ENCODE results near the gene UPK1B.

GRCh38 chr3:119177321-119177720 is 3.9 kb downstream of the UPK1B start:
- TF ChIP-seq, protein P1, sequence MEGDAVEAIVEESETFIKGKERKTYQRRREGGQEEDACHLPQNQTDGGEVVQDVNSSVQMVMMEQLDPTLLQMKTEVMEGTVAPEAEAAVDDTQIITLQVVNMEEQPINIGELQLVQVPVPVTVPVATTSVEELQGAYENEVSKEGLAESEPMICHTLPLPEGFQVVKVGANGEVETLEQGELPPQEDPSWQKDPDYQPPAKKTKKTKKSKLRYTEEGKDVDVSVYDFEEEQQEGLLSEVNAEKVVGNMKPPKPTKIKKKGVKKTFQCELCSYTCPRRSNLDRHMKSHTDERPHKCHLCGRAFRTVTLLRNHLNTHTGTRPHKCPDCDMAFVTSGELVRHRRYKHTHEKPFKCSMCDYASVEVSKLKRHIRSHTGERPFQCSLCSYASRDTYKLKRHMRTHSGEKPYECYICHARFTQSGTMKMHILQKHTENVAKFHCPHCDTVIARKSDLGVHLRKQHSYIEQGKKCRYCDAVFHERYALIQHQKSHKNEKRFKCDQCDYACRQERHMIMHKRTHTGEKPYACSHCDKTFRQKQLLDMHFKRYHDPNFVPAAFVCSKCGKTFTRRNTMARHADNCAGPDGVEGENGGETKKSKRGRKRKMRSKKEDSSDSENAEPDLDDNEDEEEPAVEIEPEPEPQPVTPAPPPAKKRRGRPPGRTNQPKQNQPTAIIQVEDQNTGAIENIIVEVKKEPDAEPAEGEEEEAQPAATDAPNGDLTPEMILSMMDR (IDR thresholded peaks at IDR 0.05): no peak
- TF ChIP-seq, protein P2, sequence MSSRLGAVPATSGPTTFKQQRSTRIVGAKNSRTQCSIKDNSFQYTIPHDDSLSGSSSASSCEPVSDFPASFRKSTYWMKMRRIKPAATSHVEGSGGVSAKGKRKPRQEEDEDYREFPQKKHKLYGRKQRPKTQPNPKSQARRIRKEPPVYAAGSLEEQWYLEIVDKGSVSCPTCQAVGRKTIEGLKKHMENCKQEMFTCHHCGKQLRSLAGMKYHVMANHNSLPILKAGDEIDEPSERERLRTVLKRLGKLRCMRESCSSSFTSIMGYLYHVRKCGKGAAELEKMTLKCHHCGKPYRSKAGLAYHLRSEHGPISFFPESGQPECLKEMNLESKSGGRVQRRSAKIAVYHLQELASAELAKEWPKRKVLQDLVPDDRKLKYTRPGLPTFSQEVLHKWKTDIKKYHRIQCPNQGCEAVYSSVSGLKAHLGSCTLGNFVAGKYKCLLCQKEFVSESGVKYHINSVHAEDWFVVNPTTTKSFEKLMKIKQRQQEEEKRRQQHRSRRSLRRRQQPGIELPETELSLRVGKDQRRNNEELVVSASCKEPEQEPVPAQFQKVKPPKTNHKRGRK (CRISPR knock-in tag; IDR thresholded peaks at IDR 0.05; ENCODE audit: borderline replicate concordance): no peak
- TF ChIP-seq, protein P3, sequence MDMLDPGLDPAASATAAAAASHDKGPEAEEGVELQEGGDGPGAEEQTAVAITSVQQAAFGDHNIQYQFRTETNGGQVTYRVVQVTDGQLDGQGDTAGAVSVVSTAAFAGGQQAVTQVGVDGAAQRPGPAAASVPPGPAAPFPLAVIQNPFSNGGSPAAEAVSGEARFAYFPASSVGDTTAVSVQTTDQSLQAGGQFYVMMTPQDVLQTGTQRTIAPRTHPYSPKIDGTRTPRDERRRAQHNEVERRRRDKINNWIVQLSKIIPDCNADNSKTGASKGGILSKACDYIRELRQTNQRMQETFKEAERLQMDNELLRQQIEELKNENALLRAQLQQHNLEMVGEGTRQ (CRISPR knock-in tag; IDR thresholded peaks at IDR 0.05): no peak
- TF ChIP-seq ZNF138 (CRISPR knock-in tag; conservative IDR thresholded peaks at IDR 0.05) (no peak), TEAD4 (CRISPR knock-in tag; IDR thresholded peaks at IDR 0.05) (no peak), HMGXB4 (CRISPR knock-in tag; IDR thresholded peaks at IDR 0.05) (no peak), FOXP4 (CRISPR knock-in tag; IDR thresholded peaks at IDR 0.05) (no peak)
- TF ChIP-seq, protein P4, sequence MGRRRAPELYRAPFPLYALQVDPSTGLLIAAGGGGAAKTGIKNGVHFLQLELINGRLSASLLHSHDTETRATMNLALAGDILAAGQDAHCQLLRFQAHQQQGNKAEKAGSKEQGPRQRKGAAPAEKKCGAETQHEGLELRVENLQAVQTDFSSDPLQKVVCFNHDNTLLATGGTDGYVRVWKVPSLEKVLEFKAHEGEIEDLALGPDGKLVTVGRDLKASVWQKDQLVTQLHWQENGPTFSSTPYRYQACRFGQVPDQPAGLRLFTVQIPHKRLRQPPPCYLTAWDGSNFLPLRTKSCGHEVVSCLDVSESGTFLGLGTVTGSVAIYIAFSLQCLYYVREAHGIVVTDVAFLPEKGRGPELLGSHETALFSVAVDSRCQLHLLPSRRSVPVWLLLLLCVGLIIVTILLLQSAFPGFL (CRISPR knock-in tag; IDR thresholded peaks at IDR 0.05; ENCODE audit: borderline replicate concordance): no peak
- TF ChIP-seq, protein P5, sequence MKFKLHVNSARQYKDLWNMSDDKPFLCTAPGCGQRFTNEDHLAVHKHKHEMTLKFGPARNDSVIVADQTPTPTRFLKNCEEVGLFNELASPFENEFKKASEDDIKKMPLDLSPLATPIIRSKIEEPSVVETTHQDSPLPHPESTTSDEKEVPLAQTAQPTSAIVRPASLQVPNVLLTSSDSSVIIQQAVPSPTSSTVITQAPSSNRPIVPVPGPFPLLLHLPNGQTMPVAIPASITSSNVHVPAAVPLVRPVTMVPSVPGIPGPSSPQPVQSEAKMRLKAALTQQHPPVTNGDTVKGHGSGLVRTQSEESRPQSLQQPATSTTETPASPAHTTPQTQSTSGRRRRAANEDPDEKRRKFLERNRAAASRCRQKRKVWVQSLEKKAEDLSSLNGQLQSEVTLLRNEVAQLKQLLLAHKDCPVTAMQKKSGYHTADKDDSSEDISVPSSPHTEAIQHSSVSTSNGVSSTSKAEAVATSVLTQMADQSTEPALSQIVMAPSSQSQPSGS (CRISPR knock-in tag; IDR thresholded peaks at IDR 0.05; ENCODE audit: borderline replicate concordance, low read depth): no peak

Measured in WTC11 (cell line).